COR-L47 (cell line): ENCODE data around the gene ARL4A.
"Not testable (repeated sequence)": the region's sequence is repeated elsewhere in the genome, so short reads cannot be mapped to it uniquely, and the experiment has no call there.

Source experiments
- DNase-seq: peaks from one replicate; lab custom pipeline; 2025; lab: John Stamatoyannopoulos, UW

ARL4A gene, protein sequence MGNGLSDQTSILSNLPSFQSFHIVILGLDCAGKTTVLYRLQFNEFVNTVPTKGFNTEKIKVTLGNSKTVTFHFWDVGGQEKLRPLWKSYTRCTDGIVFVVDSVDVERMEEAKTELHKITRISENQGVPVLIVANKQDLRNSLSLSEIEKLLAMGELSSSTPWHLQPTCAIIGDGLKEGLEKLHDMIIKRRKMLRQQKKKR

DNA sequence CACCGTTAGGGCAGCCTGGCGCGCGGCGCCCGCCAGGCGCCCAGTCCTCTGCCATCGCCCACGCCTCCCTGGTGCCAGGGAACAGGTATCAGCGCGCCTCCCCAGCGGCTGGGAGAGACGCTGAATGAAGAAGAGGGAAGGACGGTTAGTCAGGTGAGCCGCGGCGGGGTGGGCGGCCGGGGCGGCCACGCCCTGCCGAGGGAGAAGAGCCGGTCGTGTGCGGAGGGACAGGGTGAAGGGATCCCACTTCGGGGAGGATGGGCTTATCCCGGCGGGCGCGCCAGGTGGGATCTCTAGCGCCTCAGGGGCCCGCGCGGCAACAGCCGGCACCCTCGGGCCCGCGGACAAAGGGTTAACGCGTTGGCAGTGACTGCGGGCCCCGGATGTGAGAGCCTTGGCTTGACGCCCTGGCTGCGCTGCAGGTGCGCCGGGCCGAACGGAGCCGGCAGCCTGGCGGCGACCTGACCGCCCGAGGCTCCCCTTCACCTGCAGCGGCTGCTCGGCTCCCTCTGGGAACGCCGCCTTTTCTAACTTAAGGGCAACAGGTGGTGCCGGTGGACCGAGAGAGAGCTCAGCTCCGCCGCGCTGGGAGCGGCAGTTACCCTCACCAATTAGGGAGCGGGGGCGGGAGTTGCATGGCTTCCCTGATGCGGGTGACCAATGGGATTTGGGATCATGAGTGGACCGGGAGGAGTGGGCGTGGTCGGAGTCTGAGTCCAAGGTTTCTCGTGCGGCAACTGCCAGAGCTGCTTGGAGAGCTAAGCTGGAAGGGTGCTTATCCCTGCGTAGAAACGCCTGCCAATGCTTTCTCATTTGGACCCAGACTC, at the start of gene ARL4A:
TSS of gene ARL4A (plus strand) at position 743 of the 827 bp plus-strand sequence. CDS start 622 bp downstream, outside the sequence.
- peak; percentile 100 for DNase-seq

DNA sequence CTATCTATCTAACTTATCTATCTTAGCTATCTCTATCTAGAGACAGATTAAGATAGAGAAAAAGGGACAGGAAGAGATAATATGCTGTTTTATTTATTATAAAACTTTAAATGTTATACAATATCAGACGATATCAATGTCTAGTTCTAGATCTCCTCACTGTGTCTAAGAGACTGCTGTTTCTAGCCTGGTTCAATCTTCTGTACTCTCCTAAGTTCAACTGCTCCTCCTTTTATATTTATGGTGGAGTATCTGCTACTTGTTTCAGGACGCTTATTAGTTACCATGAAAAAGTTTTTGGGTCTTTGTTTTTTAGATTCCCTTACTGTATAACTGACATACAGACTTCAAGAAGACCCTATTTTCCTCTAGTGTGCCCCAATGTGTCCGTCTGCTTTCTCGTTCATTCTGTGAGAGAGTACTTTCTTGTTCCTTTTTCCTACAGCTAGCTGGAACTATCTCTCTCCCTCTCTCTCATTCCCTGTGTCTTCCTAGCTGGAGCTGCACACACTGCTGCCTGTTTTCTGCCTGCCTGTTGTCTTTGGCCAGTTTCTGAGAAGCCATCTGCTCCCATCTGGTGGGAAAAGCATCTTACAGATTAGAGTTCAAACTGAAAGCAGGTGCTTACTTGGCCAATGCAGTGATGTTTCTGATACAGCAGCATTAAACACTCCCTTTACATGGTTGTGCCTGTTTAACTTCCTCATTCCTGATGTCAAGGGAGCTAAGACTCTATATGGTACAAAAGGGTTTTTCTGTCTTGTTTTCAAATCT, 49.4 kb upstream of the ARL4A start:
- no peak for DNase-seq

DNA sequence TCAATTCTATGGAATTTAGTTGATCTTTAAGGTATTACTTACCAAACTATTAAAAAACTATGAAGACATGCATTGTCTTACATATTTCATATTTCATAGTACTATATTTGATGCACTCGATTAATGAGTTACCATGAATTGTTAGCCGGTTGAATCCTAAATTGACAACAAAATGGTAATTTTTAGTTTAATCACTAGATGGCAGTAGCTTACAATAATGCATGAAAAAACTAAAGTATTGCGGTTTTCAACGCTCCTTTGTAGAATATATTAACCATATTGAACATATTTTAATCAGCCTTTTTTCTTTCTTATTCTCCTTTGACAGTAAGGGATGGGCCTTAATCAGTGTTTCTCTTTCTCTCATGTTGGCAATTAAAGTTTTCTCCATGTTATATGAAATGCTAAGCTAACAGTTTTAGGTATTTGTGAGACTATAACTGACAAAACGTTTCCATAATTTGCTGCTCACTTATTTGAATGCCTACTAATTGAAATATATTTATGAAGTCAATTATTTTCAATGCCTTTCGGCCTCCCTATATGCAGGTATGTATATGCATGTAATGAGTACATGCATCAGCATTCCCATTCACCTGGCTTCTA, 48.5 kb upstream of the ARL4A start:
- peak; percentile 43 for DNase-seq

DNA sequence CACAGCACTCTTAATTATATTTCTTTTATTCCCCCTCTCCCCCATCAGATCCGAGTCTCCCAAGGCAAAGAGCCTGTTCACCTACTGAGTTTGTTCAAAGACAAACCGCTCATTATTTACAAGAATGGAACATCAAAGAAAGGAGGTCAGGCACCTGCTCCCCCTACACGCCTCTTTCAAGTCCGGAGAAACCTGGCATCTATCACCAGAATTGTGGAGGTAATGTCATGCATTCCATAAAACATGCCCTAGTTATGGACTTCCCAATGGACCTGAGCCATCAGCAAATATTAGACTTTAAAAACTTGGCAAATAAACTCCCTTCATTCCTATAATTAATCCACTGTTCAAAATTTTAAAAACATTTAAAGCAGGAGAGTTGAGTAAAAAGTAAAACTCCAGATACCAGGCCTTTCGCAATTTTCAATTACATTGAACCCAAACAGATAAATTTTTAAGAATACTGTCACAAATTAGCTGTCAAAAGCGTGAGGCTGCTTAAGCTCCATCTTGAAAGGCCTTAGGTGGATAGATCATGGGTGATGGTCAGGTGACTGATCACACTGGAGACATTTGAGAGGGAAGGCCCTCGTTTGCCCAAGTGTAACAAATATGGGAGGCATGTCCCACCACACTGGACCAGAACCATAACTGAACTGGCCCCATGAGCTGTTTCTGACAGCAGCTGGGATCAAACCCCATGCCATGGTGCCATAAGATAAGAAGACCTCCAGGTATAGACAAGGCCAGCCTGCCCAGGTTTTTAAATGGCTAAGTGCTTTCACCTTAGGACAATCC, 46.9 kb upstream of the ARL4A start:
- no peak for DNase-seq

DNA sequence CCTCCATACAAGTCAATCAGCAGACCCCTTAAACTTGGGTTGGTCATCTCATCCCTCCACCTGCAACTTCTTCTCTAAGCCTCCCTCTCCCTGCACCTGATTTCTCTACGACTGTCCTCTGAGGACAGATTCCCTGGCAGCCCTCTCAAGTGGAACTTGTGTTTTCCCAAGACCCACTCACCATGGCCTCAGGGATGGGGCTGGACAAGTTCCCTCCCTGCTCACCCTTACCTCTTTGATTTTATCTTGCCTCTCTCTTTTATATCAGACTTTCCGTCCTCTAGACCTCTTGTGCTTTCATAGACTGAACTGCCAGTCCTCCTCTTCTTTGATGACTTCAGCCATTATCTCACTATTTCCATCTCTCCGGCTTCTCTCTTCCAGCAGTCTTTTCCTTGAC, 46.2 kb upstream of the ARL4A start:
- no peak for DNase-seq

DNA sequence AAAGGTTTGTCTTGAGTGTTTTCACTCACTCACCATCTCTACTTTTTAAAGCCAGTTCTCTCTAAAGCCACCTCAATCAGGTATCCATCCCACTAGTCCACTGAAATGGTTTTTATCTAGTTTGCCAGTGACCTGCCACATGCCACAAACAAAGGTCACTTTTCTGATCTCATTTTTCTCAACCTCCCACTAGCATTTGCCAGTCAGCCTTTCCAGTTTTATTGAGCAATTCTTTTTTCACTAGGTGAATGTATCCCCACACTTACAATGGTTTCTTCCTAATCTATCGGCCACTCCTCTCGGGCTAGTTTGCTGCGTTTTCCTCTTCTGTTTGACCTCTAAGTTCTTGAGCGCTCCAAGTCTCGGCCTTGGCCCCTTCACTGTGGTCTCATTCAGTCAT, 44.9 kb upstream of the ARL4A start:
- no peak for DNase-seq

DNA sequence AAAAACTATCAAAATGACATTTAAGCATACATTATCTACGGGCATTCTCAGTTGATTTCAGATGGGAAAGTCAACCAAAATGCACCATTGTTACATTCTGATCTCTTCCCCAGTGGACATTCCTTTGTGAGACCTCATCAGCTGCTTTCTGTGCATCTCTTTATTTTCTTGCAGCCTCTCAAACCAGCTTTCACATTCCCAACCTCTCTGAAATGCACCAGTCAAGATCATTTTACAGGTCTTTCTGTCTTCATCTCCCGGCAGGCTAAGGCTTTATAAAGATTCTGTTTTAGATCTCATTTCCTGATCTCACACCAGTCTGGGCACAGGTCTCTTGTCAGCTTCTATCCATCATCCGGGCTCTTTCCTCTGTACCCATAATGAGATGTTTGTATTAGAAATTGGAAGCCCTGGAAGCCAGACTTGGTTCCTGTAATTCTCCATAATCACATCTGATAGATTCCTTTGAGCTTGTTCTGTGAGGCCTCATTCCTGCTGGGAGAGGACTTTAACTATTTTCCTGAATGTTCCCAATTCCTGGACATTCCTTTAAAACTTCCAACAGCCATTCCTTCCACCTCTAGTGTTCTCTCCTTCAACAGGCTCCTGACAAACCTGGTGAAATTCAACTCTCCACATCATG, 44.3 kb upstream of the ARL4A start:
- DNase-seq: no peak

DNA sequence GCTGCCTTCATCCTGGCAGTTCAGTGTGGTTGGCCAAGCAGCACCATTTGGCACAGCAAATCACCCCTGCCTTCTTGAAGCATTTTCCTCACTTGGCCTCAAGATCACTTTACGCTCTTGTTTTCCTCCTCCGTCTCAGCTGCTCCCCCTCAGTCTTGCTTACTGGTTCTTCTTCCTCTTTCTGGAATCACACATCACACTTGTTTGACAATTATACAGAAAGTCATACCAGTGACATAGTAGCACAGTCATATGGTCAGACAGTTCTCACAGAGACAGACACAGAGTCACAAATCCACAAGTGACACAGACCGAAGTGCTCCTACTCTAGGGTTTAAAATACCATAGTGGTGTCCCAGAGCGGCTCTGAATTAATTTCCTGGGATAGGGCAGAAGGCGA, 43.8 kb upstream of the ARL4A start:
- no peak for DNase-seq

DNA sequence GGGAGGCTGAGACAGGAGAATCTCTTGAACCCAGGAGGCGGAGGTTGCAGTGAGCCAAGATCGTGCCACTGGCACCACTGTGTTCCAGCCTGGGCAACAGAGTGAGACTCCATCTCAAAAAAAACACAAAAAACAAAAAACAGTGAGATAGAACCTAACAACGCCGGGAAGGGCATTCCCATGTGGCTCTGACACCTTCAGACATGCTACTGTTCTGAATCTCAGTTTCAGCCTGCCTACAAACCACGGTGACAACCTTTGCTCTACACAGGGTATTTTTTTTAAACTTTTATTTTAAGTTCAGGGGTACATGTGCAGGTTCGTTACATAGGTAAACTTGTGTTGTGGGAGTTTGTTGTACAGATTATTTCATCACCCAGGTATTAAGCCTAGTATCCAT, 42.2 kb upstream of the ARL4A start:
- not testable (repeated sequence) for DNase-seq

DNA sequence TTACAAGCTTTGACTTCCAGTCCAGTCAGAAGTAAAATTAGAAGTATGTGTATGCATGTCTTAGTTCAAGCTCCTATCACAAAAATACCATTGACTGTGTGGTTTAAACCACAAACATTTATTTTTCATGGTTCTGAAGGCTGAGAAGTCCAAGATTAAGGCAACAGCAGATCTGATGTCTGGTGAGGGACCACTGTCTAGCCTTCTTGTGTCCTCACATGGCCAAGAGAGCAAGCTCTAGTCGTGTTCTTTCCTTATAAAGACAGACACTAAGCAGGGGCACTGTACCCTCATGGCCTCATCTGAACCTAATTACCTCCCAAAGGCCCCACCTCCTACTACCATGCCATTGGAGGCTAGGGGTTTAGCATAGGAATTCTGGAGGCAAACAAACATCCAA, 41.3 kb upstream of the ARL4A start:
- DNase-seq: no peak

DNA sequence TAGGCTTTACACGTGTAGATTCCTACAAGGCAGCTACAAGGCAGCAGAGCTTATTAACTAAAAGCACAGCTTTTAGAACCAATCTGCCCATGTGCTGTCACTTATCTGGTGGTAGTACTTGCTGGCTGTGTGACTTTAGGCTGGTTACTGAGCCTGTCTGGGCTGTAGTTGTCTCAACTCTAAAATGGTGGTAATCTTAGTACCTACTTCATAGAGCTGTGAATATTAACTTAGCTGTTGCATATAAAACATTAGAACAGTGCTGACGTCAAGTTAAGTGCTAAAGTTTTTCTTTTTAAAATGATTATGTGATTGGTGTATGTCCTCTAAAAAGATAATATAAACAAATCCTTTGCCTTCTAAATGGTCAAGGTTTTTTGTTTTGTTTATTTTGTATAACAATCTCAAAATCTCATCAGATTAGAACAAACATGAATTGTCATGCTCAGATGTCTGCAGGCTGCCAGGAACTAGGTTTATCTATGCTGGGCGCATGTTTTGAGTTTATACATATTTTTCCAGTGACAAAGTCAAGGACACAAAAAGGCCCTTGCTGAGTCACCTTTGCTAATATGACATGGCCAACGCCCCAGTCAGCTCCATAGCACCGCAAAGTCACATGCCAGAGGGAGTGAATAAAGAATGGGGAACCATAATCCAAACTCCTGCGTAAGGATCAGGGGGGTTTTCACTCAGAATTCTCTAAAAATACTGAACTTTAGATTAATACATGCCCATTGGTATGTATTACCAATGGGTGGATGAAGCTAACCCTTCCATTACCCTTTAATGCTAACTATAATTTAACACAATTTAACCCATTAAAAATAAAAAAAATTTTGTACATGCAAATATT, 39.8 kb upstream of the ARL4A start:
- no peak for DNase-seq

DNA sequence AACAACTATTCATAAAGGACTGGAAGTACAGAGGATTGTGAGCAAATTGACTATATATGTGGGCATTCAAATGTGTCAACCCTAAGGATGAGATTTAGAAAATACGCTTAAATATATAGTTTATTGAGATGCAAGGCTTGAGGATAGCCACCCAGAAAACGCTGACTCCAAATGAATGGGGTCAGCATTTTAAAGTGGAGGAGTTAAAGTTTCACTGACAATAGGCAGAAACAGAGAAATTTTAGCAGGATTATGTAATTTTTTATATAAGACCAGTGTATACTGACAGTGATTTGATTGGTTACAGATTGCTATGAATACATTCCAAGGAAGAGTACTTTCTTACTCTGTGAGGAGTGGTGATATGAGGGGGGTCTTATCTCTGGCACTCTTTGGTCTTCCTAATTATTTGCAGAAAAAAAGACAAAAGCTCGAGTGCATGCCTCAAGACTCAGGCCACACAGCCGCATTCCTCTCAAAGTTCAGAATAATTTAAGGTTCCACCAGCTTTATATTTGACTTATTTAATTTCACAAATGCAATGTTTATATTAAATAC, 38.6 kb upstream of the ARL4A start:
- no peak for DNase-seq

DNA sequence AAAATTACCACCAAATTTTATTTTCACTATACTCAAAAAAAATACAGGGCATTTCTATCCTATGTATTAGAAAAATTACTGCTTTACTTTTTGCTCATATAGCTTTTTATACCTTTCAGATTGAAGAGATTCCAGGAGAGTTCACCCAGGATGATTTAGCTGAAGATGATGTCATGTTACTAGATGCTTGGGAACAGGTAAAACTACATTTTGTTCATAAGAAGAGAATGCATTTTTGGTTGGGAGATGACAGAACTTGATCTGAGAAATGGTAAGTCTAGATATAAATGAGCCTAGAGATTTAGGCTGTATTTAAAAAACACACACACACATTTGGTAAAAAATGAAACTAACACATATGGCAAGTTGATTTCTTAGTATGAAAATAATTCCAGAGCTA, 38.1 kb upstream of the ARL4A start:
- DNase-seq: no peak

DNA sequence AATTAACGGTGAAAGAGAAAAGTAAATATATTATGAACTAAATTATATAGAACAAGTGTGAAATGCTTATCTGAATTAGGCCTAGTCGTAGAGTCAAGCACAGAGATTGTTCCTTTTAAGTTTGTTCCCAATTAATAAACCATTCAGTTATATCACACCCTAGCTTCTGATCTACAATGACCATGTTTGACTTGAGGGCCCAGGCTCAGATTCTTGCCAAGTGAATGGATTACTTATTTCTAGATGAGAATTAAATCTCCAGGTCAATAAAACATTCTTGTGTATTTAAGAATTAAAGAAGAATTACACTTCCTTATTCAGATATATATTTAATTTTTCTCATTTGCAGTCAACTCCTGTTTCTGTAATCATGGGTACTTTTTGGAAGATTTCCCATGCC, 37.4 kb upstream of the ARL4A start:
- DNase-seq: no peak

DNA sequence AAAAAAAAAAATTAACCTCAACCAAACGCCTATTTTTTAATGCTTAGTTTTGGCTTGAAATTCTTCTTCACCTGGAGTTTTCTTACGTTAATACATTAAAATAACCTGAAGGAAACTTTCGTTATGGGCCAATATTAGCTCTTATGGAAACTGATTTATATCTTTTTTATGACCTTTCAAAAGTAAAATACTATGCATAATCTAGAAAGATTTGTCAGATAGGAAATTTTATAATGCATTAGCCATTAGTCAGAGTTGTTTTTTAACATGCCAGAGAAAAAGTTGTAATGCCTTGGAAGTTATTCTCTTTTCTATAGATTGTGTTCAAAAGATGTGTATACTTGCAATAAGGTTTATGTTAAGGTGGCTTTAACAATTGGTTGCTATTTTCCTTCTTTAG, 34.3 kb upstream of the ARL4A start:
- no peak for DNase-seq

DNA sequence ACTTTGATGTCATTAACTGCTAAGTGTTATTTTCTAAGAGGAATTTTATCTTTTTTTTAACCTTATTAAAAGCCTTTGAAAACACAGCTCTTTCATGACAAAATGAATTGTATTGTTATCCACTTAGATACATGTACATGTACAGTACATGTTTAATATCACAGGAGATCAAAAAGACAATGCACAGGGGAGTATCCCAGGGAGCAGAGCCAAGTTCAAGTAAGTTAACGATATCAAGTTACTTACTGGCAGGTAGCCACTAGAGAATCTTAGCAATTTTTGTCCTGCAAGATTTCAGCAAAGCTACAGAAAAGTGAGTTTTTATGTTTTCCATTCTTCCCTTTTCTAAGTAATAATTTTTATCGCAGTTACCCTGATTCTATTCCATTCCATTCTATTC, 33.9 kb upstream of the ARL4A start:
- peak; percentile 5 for DNase-seq

DNA sequence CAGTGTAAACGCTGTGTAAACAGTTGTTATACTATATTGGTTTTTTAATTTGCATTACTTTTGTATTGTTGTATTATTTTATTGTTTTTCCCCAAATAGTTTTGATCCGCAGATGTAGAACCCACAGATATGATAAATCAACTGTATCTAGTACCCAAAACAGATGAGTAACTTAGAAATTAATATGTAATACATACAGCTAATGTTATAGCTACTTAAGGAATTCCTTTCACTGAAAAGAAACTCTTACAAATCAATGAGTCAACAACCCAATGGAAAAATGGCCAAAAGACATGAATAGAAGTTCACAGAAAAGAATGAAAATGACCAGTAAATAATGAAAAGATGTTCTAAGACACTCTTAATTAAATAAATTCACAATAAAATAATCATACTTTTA, 32.3 kb upstream of the ARL4A start:
- DNase-seq: no peak

DNA sequence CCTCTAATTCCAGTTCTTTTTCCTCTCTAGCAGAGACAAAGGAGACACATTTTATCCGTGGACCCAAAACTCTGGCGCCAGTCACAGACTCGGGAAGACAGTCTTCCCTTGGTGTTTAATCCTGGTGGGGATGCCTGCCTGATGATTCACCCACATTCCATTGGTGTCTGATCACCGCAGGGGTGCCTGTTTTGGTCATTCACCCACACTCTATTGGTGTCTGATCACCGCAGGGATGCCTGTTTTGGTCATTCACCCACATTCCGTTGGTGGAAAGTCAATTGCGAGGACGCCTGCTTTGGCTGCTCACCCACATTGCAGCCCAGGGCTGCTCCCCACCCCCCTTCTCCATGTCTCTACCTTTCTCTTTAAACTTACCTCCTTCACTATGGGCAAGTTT, 27.0 kb upstream of the ARL4A start:
- DNase-seq: not testable (repeated sequence)

DNA sequence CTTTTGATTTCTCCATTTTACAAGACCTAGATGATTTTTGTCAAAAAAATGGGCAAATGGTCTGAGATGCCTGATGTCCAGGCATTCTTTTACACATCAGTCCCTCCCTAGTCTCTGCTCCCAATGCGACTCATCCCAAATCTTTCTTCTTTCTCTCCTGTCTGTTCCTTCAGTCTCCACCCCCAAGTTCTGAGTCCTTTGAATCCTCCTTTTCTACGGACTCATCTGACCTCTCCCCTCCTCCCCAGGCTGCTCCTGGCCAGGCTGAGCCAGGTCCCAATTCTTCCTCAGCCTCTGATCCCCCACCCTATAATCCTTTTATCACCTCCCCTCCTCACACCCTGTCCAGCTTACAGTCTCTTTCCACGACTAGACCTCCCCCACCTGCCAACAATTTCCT, 26.4 kb upstream of the ARL4A start:
- not testable (repeated sequence) for DNase-seq

DNA sequence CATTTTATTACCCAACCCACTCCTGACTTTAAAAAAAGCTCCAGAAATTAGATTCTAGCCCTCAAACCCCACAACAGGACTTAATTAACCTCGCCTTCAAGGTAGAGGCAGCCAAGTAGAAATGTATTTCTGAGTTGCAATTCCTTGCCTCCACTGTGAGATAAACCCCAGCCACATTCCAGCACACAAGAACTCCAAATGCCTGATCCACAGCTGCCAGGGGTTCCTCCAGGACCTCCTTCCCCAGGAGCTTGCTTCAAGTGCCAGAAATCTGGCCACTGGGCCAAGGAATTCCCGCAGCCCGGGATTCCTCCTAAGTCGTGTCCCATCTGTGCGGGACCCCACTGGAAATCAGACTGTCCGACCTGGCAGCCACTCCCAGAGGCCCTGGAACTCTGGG, 25.9 kb upstream of the ARL4A start:
- no peak for DNase-seq
